NCI-H526 (cell line): Measurements from ENCODE around the gene LTBP3.
A peak's percentile ranks its signal among the peaks of the same experiment; 100 is the strongest.

Source experiments
- DNase-seq, 2 experiments: peaks; one replicate each; lab custom pipeline; 2025; lab: John Stamatoyannopoulos, UW

Gene LTBP3

DNA sequence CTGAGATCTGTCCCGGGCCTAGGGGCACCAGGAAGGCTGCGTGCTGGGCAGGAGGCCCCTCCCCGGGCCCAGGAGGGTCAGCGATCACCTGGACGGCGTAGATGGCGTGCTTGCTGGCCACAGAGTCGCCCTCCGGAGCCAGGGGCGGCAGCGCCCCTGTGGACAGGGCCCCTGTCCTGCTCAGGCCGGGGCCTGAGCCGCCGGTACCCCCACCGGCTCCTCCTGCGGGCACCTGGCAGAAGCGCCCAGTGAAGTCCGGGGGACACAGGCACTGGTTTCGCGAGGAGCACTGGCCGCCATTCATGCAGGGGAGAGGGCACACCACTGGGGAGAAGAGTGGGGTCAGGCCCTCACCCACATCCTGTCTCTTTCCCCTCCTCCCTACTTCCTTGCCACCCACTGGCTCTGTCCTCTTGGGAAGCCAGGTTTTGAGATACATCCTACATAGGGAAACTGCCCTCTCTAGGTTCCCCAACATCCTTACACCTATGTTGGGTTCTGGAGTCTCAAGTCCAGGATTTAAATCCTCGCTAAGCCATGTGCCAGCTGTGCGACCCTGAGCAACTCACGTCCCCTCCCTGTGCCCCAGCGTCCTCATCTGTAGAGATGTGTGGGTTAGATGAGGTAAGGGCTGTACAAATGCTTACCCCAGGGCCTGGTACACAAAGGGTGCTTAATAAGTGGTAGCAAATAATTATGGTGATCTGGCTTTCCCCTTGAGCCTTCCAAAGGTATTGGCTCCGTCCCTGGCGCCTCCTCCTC lies 3.9 kb downstream of the LTBP3 start:
- DNase-seq = no peak

GRCh38 chr11:65553301-65554001 lies 4.7 kb downstream of the LTBP3 start:
- DNase-seq = peak; percentile 55 to 83

GRCh38 chr11:65552388-65552951 lies 5.7 kb downstream of the LTBP3 start:
- DNase-seq = peak in 1 of 2 experiments; percentile 31

DNA sequence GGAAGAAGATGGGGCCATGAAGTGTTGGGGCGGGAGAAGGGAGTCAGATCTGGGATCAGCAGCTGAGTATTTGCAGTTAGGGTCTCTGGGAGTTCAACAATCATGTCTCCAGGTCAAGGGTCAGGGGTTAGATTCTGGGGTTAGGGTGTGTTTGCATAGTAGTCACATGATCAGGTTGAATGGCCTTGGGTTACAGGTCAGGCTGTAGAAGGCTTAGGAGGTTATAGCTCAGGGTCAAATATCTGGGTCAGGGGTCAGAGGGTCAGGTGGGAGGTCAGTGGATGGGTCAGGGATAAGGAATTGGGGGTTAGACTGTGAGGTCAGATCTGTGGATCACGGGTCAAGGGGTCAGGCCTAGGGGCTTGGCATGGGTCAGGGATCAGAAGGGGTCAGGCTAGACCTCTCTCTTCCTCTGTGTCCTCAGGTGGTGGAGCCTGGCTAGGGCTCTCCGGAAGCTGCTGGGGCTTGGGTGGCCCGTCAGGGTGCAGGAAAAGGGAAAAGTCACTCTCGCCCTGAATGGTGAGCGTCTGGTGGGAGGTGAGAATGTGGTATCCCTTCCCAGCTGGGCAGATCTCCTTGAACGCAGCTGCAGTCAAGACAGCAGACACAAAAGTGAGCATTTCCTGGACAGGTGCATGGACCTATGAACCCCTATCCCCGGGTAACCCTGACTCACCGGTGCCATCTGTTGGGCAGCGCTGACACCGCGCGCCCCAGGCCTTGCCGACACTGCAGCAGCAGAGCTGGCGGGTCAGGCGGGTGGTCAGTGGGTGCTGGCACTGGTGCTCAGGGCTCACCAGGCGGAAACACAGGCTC lies 6.4 kb downstream of the LTBP3 start:
- peak; percentile 46 to 88 for DNase-seq

DNA sequence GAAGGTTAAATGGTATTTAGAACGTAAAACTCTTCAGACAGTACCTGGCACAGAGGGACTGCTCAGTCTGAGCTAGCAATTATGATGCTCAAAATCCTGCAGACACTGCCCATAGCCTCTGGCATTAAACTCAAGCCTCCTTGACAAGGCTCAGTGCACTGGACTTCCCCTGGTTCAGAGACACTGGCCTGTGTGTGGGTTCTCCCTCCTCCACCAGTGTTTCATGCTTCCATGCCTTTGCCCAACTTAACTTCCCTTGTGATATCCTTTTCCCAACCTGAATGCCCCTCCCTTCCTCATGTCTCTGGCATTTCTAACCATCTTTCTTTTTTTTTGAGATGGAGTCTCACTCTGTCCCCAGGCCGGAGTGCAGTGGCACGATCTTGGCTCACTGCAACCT lies 9.1 kb downstream of the LTBP3 start:
- no peak for DNase-seq

DNA sequence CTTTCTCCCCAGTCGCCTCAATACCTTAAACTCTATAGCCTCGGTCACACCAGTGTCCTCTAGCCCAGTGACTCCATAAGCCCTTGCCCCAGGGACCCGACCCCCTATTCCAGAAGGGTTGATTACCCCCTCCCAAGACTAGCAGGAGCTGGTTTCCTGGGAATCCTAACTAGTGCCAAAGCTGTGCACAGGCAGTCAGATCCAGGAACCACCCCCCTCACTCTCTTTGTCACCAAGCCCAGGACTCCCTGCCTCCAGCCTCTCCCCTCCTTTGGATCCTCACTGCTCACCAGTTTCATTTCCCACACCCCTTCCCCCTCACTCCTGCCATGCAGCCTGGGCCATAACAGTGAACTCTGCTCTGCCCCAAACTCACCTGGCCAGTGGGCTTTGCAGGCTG lies 9.8 kb downstream of the LTBP3 start:
- DNase-seq = no peak

GRCh38 chr11:65547446-65548125 lies 10.6 kb downstream of the LTBP3 start:
- DNase-seq = no peak

DNA sequence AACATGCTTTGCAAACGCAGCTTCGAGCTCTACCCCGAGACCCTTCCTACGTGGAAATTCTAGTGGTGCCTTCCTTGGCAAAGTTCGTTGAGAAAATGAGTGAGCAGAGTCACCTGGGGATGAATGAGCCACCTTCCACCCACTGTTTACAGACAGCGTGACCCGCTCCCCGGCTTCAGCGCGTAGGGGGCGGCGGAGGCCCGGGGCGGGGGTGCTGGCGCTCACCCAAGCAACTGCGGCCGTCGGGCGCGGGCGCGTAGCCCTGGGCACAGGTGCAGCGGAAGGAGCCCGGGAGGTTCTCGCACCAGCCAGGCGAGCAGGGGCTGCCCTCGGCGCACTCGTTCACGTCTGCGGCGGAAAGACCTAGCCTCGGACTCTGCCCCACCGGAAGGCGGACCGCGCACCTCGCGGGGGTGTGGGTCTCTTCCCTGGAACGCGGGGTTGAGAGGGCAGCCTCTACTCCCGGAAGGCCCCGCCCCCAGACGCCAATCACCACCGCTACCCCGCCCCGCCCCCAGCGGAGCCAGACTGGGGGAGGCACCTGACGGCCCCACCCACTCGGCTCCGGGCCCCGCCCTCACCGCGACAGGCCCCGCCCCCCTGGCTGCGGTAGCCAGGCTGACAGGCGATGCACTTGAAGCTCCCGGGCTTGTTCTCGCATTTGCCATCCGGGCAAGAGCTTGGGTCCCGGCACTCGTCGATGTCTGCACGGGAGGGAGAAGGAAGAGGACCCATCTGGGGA lies 11.8 kb downstream of the LTBP3 start:
- DNase-seq = peak; percentile 75 to 97

- DNase-seq = no peak
These were observed 12.3 kb downstream of the LTBP3 start for GRCh38 chr11:65545853-65546216.

DNA sequence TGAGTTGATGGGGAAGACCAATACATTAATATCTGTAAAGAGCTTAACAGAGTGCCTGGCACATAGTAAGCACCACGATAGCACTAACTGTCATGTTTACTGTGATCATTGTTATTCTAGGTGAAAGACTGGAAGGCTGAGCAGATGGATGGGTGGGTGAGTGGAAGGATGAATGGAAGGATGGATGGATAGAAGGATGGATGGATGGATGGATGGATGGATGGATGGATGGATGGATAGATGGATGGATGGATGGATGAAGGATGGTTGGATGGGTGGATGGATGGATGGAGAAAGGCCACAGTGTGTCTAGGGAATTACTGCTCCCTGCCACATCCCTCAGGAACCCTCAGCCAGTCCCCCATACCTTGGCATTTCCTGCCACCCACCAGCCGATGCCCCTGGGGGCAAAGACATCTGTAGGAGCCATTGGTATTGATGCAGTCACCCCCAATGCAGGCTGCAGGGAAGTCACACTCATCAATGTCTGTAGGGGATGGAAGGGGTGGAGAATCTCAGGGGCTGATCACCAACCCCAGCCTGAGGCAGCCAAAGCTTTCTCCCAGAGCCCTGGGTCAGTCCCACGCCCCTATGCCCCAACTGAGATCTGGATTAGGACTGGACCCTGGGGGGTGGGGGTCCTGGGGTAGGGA lies 15.3 kb downstream of the LTBP3 start:
- DNase-seq = no peak

DNA sequence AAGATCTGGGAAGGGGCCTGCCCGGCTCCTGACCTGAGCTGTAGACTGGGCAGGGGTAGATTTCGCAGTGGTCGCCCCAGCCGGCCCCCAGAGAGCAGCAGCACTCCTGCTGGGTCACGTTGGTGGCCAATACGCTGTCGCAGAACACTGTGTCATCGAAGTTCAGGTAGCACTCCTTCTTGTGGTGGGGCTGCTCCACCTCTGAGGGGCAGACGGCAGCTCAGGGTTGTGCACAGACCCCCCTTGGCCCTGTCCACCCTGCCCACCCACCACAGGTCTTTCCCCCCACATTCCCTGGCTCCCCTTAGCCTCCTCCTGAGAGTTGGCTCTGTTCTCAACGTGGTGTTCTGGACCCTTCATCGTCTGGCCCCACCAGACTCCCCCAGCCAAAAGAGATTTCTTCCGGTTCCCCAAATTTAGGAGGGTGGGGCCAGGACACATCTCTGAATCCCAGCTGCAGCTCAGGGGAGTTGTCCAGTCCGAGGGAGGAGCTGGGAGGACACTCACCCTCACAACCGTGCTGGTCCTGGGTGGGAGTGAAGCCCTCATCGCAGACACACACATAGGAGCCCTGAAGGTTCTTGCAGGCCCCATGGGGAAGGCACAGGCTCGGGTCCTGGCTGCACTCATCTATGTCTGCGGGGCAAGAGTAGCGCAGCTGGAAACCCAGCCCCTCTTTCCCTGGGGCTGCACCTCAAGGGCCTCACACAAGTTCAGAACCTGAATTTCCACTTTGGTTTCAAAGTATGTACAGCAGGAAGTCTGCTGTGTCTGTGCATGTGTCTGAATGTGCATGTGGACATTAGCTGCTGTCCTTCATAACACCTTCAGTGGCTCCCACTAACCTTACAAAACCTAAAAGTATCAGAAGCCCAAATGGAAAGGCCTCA lies 16.8 kb downstream of the LTBP3 start:
- DNase-seq = no peak

GRCh38 chr11:65540290-65541092 lies 17.7 kb downstream of the LTBP3 start:
- DNase-seq = peak; percentile 91 to 97

DNA sequence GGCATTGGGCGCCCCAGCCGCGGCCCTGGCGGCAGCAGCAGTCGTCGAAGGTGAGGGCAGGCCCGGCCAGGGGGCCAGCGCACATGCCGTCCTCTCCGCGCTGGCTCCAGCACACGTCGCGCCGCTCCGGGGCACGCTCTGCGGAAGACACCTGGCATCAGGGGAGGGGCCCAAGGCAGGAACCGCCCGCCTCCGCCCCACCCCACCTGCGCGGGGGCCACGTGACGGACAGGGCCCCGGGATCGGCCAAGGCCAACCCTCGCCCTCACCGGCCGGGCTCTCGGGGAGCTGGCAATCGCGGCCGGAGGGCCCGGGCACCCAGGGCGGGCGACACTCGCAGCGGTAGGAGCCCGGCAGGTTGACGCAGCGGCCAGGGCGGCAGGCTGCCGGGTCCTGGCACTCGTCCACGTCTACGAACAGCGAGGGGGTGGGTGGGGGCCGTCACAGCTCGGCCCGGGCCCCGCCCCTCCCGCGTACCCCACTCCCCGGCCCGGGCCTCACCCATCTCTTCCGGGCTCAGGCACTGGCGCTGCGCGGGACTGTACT lies 18.3 kb downstream of the LTBP3 start:
- DNase-seq = peak; percentile 42 to 93

DNA sequence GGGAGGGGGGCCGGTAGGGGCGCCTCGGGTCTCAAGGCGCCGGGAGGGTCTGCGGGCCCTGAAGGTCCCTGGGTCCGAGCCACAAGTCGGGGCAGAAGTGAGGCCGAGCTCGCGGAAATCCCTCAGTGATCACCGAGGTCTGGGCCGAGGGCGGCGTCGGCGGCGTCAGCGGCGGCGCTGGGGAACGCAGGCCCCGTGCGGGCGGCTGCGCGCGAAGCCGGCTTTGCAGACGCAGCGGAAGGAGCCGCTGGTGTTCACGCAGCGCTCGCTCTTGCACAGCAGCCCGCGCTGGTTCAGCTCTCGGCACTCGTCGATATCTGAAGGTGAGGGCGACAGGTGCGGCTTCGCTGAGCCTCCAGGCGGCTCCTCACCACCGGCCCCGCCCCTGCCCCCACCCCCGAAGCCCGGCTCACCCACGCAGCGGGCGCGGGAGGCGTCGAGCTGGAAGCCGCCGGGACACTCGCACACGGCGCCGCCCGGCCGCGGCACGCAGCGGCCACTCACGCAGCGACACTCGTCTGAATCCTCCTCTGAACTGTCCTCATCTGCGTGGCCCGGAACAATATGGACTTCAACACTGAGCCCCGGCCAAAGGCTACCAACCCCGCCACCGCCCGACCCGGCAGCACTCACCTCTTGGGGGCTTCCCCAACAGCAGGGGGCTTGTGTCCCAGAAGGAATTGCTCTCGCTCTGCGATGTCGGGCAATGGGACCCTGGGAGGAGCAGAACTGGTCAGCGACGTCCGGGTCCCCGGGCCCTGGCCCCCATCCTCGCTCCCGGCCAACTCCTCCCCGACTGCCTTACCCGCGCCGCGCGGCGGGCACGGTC lies 19.0 kb downstream of the LTBP3 start:
- peak in 1 of 2 experiments; percentile 86 for DNase-seq

GRCh38 chr11:65538232-65538914 lies 19.8 kb downstream of the LTBP3 start:
- DNase-seq = no peak

DNA sequence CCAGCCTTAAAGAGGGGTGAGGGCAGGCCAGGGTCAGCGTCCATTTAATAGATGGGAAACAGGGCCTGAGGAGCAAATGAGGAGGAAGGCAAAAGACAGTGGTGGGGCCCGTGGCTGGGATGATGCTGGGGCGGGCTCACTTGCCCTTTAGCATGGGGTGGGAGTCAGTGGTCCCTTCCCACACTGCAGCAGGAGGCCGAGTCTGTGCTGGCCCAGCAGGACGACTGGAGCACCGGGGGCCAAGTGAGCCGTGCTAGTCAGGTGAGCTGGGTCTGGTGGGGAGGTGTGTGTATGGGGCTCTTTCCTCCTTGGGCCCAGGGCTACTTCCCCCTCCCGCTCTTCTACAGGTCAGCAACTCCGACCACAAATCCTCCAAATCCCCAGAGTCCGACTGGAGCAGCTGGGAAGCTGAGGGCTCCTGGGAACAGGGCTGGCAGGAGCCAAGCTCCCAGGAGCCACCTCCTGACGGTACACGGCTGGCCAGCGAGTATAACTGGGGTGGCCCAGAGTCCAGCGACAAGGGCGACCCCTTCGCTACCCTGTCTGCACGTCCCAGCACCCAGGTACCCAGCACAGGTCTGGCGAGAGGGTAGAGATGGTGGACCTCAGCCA lies 20.4 kb downstream of the LTBP3 start:
- no peak for DNase-seq

DNA sequence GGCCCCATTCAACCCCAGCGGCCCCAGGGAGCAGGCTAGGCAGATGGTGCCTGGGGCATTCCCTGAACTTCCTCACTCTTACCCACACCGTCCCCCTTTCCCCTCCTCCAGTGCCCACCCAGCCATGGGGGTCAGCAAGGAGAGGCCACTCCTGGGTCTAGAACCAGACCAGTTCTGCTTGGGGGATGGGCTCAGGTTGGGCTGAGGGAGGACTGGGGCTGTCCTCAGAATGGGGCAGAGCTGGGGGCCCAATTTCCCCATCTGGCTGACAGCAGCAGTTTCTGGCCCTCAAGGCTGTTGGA lies 20.9 kb downstream of the LTBP3 start:
- no peak for DNase-seq
